Esophagus muscularis mucosa (tissue), 4 donors: ENCODE results near the gene ST6GAL1.

ENCODE experiments used
- EP300 ChIP-seq: sonication (generic); formaldehyde crosslinking; IDR thresholded peaks from one replicate; pipeline ENCODE4 v1.6.1; 2017; ENCODE audit warnings: antibody characterized with exemption
- POLR2A ChIP-seq: fragments of 450-650 bp; IDR thresholded peaks from one replicate; pipeline ENCODE4 v1.6.1; 2017; ENCODE audit warnings: antibody characterized with exemption, moderate library complexity, mild to moderate bottlenecking, low read depth
- POLR2AphosphoS5 ChIP-seq, 2 donors: sonication (generic); formaldehyde crosslinking; IDR thresholded peaks; one replicate each; pipeline ENCODE4 v1.6.1; 2017; ENCODE audit warnings: antibody characterized with exemption in 2 of 2
- TF ChIP-seq, protein P1 (sequence below), 3 experiments: fragments of 200-600 bp in 2 of 3; fragments of 450-650 bp in 1 of 3; sonication (generic) in 2 of 3; IDR thresholded peaks; one replicate each; pipeline ENCODE4 v1.5.1; 2017 to 2019; ENCODE audit warnings: antibody characterized with exemption in 3 of 3, mild to moderate bottlenecking in 2 of 3, moderate library complexity in 1 of 3

DNA sequence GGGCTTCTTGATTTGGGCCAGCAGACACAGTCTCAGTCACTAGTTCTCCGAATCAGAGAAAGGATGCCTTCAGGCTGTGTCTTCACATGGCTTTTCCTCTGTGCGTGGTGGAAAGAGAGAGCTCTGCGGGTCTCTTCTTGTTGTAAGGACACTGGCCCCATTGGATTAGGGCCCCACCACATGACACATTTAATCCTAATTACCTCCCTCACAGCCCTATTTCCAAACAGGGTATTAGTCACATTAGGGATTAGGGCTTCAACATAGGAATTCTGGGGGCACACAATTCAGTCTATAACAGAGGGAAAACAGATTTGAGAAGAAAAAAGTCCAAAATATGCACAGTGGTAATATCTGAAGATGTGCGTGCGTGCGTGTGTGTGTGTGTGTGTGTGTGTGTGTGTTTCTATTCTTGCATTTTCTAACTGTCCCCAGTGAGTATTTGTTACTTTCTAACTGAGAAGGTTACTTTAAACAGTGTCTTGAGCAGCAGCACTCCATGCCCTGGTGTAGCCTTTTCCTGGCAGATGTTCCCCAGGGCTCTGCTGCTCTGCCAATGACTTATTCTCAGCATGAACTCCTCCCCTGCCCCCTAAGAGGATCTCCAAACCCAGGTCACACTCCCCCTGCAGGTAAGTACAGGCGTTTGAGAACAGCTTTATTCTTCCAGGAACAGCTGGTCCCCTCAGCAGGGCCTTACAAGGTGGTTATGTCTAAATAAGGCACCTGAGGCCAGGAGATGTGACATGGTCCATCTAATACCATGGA, 136.1 kb downstream of the ST6GAL1 start:
- TF ChIP-seq POLR2A (no peak), POLR2AphosphoS5 (IDR thresholded peaks at IDR 0.05) (no peak), EP300 (no peak)
- TF ChIP-seq, protein P1, sequence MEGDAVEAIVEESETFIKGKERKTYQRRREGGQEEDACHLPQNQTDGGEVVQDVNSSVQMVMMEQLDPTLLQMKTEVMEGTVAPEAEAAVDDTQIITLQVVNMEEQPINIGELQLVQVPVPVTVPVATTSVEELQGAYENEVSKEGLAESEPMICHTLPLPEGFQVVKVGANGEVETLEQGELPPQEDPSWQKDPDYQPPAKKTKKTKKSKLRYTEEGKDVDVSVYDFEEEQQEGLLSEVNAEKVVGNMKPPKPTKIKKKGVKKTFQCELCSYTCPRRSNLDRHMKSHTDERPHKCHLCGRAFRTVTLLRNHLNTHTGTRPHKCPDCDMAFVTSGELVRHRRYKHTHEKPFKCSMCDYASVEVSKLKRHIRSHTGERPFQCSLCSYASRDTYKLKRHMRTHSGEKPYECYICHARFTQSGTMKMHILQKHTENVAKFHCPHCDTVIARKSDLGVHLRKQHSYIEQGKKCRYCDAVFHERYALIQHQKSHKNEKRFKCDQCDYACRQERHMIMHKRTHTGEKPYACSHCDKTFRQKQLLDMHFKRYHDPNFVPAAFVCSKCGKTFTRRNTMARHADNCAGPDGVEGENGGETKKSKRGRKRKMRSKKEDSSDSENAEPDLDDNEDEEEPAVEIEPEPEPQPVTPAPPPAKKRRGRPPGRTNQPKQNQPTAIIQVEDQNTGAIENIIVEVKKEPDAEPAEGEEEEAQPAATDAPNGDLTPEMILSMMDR (IDR thresholded peaks at IDR 0.05): no peak
